CD4-positive, alpha-beta T cell (primary cell): Measurements from ENCODE around the gene JOSD2. TPM values are rescaled to one million over a fixed set of nuclear protein-coding genes. Genes with fewer than 3 reads are reported as not detected.

Source experiments
- ATAC-seq: fragments of 200-7000 bp; cut with Tn5 transposase; one replicate; pipeline ENCODE4 v1.10.0; 2022; ENCODE audit warnings: mild to moderate bottlenecking; ENCODE audit not compliant: poor library complexity
- CTCF ChIA-PET: fragments of 350-600 bp; sonication (Branson Sonifier 250); formaldehyde crosslinking; loops from one replicate; lab custom pipeline; 2021; ENCODE audit warnings: antibody characterized with exemption, inconsistent platforms; lab: Charles Lee
- POLR2A ChIA-PET: fragments of 350-600 bp; sonication (Branson Sonifier 250); formaldehyde crosslinking; loops from one replicate; lab custom pipeline; 2021; ENCODE audit warnings: antibody characterized with exemption, inconsistent platforms; lab: Charles Lee
- DNase-seq, 14 experiments: peaks; one replicate each; pipeline ENCODE4 v3.0.0-alpha.2; 2013 to 2020; ENCODE audit warnings: mixed read lengths in 2 of 14
- H3K27ac ChIP-seq, 2 donors: one replicate each; pipeline versions ENCODE4 v1.5.1 to v1.7.0; 2013; ENCODE audit warnings: low read length in 2 of 2, low read depth in 1 of 2, mild to moderate bottlenecking in 1 of 2
- H3K27me3 ChIP-seq, 2 experiments: 1 replicate in 1 of 2; 2 replicates in 1 of 2; pipeline versions ENCODE4 v1.6.1 to v1.7.0; 2013; ENCODE audit warnings: low read length in 2 of 2, control low read depth in 1 of 2, mild to moderate bottlenecking in 1 of 2, moderate library complexity in 1 of 2; ENCODE audit not compliant: insufficient read depth in 2 of 2, control insufficient read depth in 1 of 2
- H3K36me3 ChIP-seq: one replicate; pipeline ENCODE4 v1.6.1; 2013; ENCODE audit warnings: low read length, control low read depth; ENCODE audit not compliant: insufficient read depth
- H3K4me1 ChIP-seq: one replicate; pipeline ENCODE4 v1.6.1; 2013; ENCODE audit warnings: low read length, control low read depth; ENCODE audit not compliant: insufficient read depth
- H3K4me3 ChIP-seq: one replicate; pipeline ENCODE4 v1.5.1; 2013; ENCODE audit warnings: mild to moderate bottlenecking, low read length, moderate library complexity
- H3K9me3 ChIP-seq, 2 experiments: 1 replicate in 1 of 2; 2 replicates in 1 of 2; pipeline versions ENCODE4 v1.6.1 to v1.7.0; 2013; ENCODE audit warnings: low read length in 2 of 2, mild to moderate bottlenecking in 2 of 2, control low read depth in 1 of 2, moderate library complexity in 1 of 2; ENCODE audit not compliant: control insufficient read depth in 1 of 2, insufficient read depth in 1 of 2
- H3K27ac Mint-ChIP-seq: one replicate; pipeline ENCODE4 v1.8.0; 2020; ENCODE audit warnings: mixed read lengths
- H3K27me3 Mint-ChIP-seq: one replicate; pipeline ENCODE4 v1.8.0; 2021; ENCODE audit warnings: mixed read lengths
- H3K36me3 Mint-ChIP-seq: one replicate; pipeline ENCODE4 v1.8.0; 2021; ENCODE audit warnings: low read depth, mixed read lengths
- H3K4me1 Mint-ChIP-seq: one replicate; pipeline ENCODE4 v1.8.0; 2021; ENCODE audit warnings: low read depth, mixed read lengths
- H3K4me3 Mint-ChIP-seq: one replicate; pipeline ENCODE4 v1.8.0; 2020; ENCODE audit warnings: mild to moderate bottlenecking, mixed read lengths
- H3K9me3 Mint-ChIP-seq: one replicate; pipeline ENCODE4 v1.8.0; 2020; ENCODE audit warnings: mixed read lengths
- intact Hi-C, 2 experiments: fragments of 100-400 bp; cut with DNase I in 1 of 2; cut with micrococcal nuclease in 1 of 2; formaldehyde crosslinking; loops; one replicate each; pipeline versions ENCODE4 v1.15.1 to v1.9.0; 2023 to 2025; cut with DNase I, micrococcal nuclease
- total RNA-seq, 174 experiments: library from RNA in 2 of 174; stranded (reverse) in 2 of 174; gene quantifications; one replicate each; pipeline ENCODE4 v1.2.3 and lab custom pipeline; 2021 to 2026
- TF ChIP-seq, protein P1 (sequence below): fragments of 200-600 bp; IDR thresholded peaks from one replicate; pipeline ENCODE4 v1.8.0; 2022; ENCODE audit warnings: antibody characterized with exemption, mild to moderate bottlenecking

Gene JOSD2
- total RNA-seq, 2 experiments from 2014 or later = 11.7 to 11.9 TPM

DNA sequence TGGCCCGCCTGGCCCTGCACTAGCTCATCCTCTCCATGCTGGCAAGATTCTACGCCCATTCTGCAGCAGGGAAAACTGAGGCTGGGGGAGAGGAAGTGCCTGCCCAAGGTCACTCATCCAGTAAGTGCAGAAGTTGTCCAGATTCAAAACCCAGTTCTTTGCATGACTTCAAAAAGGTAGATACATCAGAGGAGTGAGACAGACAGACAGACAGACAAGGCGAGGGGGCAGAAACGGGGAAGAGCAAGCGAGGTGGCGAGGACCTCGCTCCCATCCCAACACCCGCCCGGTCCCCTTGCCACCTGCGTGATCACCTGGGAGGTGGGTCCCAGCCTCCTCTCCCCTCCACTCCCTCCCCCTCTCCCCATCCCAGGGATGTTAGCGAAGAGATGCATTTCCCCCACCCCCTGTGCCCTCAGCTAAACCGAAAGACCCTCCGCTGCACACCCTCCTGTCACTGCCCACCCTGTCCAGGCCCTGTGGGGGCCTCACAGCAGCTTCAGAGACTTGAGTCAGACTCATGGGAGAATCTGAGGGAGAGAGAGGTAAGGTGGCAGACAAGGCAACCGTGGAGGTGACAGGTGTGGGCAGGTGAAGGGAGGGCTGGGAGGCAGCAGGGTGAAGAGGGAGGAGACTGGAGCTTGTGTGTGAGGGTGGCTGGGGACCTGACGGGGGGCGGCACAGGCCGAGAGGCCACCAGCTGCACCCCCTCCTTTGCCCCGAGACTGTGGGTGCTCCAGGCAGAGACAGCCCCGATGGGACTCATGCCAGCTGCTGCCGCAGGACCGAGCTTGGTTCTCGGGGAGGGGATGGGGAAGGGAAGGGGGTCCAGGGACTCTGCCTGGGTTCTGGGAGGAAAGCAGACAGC, 38.3 kb upstream of the JOSD2 start:
- H3K27me3 ChIP-seq = peaks cover 21 to 42% of the 10 kb centered on the region in 2 experiments
- no peak overlapping the region for H3K4me3 ChIP-seq
- H3K9me3 ChIP-seq = peaks cover 0 to 9% of the 10 kb centered on the region in 2 experiments
- H3K27ac Mint-ChIP-seq = no peak overlapping the region
- no peak for ATAC-seq
- ChIA-PET CTCF (interaction anchor here (0.6 kb wide), 1 partner anchor 9 kb away, joined by 4 read pairs; no protein-coding TSS in a partner anchor), POLR2A (no interaction called here)
- H3K4me1 Mint-ChIP-seq = peaks cover 4% of the 10 kb centered on the region
- no peaks in the 10 kb centered on the region for H3K36me3 ChIP-seq
- H3K36me3 Mint-ChIP-seq = no peaks in the 10 kb centered on the region
- no peaks in the 10 kb centered on the region for H3K9me3 Mint-ChIP-seq
- TF ChIP-seq, protein P1, sequence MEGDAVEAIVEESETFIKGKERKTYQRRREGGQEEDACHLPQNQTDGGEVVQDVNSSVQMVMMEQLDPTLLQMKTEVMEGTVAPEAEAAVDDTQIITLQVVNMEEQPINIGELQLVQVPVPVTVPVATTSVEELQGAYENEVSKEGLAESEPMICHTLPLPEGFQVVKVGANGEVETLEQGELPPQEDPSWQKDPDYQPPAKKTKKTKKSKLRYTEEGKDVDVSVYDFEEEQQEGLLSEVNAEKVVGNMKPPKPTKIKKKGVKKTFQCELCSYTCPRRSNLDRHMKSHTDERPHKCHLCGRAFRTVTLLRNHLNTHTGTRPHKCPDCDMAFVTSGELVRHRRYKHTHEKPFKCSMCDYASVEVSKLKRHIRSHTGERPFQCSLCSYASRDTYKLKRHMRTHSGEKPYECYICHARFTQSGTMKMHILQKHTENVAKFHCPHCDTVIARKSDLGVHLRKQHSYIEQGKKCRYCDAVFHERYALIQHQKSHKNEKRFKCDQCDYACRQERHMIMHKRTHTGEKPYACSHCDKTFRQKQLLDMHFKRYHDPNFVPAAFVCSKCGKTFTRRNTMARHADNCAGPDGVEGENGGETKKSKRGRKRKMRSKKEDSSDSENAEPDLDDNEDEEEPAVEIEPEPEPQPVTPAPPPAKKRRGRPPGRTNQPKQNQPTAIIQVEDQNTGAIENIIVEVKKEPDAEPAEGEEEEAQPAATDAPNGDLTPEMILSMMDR = no peak
- DNase-seq = no peak
- H3K27ac ChIP-seq = no peak overlapping the region
- peaks cover 3% of the 10 kb centered on the region for H3K4me1 ChIP-seq
- peaks cover 58% of the 10 kb centered on the region for H3K27me3 Mint-ChIP-seq
- intact Hi-C loops = no loop called here
- no peak overlapping the region for H3K4me3 Mint-ChIP-seq

DNA sequence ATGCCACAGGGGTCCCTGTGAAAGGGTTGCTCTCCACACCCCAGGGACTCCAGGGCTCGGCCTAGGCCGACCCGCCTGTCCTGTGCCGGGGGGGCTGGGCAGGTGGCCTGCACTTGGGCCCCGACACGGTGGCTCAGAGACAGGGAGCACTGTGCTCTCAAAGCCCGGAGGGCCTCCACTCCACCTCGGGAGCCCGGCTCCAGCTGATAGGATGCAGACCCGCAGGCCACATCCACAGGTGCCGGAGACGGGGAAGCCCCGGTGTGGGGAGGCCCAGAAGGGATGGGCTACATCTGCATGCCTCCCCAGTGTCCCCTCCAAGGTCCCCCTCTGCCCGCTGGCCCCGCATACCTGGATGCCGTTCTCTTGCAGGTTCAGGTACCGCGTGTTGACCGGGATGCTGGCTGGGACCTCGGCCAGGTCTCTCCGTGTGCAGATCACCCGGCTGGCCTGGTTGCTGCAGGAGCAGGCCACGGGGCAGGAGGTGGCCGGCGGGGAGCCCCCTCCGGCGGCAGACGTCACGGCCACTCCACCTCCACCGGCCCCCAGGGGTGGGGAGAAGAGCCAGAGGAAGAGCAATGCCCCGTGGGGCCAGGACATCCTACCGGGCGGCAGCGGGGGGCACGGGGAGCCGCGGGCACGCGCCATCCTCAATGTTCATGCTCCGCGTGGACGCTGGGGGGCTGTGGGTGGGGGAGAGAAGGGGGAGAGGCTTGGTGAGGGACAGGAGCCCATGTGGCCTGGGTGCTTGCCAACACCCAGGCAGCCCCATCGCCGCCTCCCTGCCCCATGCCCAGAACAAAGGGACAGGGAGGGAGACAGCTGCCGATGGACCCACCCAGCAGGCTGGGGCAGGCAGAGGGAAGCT, 37.4 kb upstream of the JOSD2 start:
- ATAC-seq = no peak
- Mint-ChIP-seq H3K27me3 (peaks cover 51% of the 10 kb centered on the region), H3K4me3 (no peak overlapping the region), H3K36me3 (no peaks in the 10 kb centered on the region), H3K9me3 (no peaks in the 10 kb centered on the region), H3K4me1 (peaks cover 4% of the 10 kb centered on the region), H3K27ac (no peak overlapping the region)
- Histone ChIP-seq H3K4me1 (peaks cover 3% of the 10 kb centered on the region), H3K36me3 (no peaks in the 10 kb centered on the region), H3K4me3 (no peak overlapping the region), H3K9me3 (peaks cover 0 to 4% of the 10 kb centered on the region in 2 experiments), H3K27me3 (peaks cover 16 to 37% of the 10 kb centered on the region in 2 experiments), H3K27ac (no peak overlapping the region)
- ChIA-PET POLR2A (no interaction called here), CTCF (no interaction called here)
- TF ChIP-seq, protein P1 = no peak
- DNase-seq = no peak
- intact Hi-C loops = no loop called here

DNA sequence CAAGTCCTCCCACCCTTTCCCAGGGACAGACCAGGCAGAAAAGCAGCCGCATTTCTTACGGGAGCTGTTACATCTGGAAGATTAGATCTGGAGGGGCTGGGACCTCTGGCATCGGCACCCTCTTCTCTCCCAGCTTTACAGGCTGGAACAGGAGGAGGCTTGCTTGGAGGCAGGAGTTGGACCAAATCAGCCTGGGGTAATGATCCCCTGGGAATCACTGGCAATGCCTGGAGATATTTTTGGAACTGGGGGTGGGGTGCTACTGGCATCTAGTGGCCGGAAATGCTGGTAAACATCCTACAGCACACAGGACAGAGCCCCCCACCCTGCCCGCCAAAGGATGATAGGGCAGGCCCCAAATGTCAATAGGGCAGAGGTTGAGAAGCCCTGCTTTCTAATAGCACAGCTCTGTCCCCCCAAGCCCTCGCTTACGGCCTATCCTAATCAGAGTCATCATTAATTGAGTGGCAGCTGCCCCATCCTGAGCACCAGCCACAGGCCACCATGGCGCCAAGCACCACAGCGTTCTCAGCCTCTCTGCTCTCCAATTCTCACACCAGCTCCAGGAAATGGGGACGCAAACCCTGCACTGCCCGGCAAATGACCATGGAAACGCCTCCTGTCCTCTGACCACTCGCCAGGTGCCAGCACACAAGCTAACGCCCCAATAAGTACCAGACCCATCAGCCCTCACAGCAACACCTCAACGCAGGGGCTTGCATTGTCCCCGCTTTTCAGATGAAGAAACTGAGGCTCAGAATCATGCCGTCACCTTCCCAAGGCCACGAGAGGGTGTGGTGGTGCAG, 36.6 kb upstream of the JOSD2 start:
- ATAC-seq (no peak), DNase-seq (no peak)
- TF ChIP-seq, protein P1 = no peak
- H3K9me3 ChIP-seq = no peaks in the 10 kb centered on the region
- CTCF ChIA-PET = no interaction called here
- no peak overlapping the region for H3K4me3 ChIP-seq
- Mint-ChIP-seq H3K27me3 (peaks cover 42% of the 10 kb centered on the region), H3K36me3 (no peaks in the 10 kb centered on the region), H3K27ac (no peak overlapping the region), H3K4me3 (no peak overlapping the region), H3K4me1 (peaks cover 4% of the 10 kb centered on the region), H3K9me3 (no peaks in the 10 kb centered on the region)
- POLR2A ChIA-PET = no interaction called here
- H3K27ac ChIP-seq = no peak overlapping the region
- no peaks in the 10 kb centered on the region for H3K36me3 ChIP-seq
- peaks cover 3% of the 10 kb centered on the region for H3K4me1 ChIP-seq
- intact Hi-C loops = no loop called here
- H3K27me3 ChIP-seq = peaks cover 11 to 30% of the 10 kb centered on the region in 2 experiments
